ENCODE results near the gene NOXO1.
"Not testable (repeated sequence)": the region's sequence is repeated elsewhere in the genome, so short reads cannot be mapped to it uniquely, and the experiment has no call there.

The NOXO1 gene

GRCh38 chr16:1960665-1961630 is 20.3 kb downstream of the NOXO1 start:
- DNase-seq = peak; percentile 68

GRCh38 chr16:1959269-1960039 is 21.8 kb downstream of the NOXO1 start, which contains the start of gene NDUFB10:
TSS of gene NDUFB10 (plus strand) at chr16:1959538. CDS start at chr16:1959625, 87 bp downstream.
- DNase-seq = peak; percentile 90

- DNase-seq = no peak
Observed at GRCh38 chr16:1958715-1959268, 22.5 kb downstream of the NOXO1 start.

- DNase-seq = not testable (repeated sequence)
Observed at GRCh38 chr16:1958143-1958491, 23.2 kb downstream of the NOXO1 start.

GRCh38 chr16:1957434-1958142 is 23.7 kb downstream of the NOXO1 start:
- DNase-seq = not testable (repeated sequence)

- DNase-seq = no peak
Observed at GRCh38 chr16:1953734-1954133, 27.5 kb downstream of the NOXO1 start.

- no peak for DNase-seq
Observed at GRCh38 chr16:1950559-1950958, 30.7 kb downstream of the NOXO1 start.

- DNase-seq = no peak
Observed at GRCh38 chr16:1950047-1950446, 31.2 kb downstream of the NOXO1 start.

GRCh38 chr16:1949507-1949906 is 31.8 kb downstream of the NOXO1 start:
- no peak for DNase-seq

GRCh38 chr16:1947369-1947670 is 33.9 kb downstream of the NOXO1 start:
- DNase-seq = no peak

GRCh38 chr16:1946495-1947368 is 34.5 kb downstream of the NOXO1 start:
- DNase-seq = no peak

- no peak for DNase-seq
Observed at GRCh38 chr16:1945559-1946391, 35.5 kb downstream of the NOXO1 start.

GRCh38 chr16:1944612-1945199 is 36.6 kb downstream of the NOXO1 start:
- DNase-seq = no peak

GRCh38 chr16:1942810-1943726 is 38.2 kb downstream of the NOXO1 start, which contains the start of gene MSRB1:
TSS of gene MSRB1 (minus strand) at chr16:1943199. CDS start at chr16:1943156, 43 bp downstream.
- DNase-seq = peak; percentile 100

- no peak for DNase-seq
Observed at GRCh38 chr16:1942047-1942809, 39.0 kb downstream of the NOXO1 start.

- no peak for DNase-seq
Observed at GRCh38 chr16:1941162-1942046, 39.9 kb downstream of the NOXO1 start.

All from stimulated activated CD4-positive, alpha-beta T cell treated with anti-CD3 and anti-CD28 coated beads, Interleukin-1b, Interleukin-23, amount 100 ng/mL, for 48 hours (primary cell).